GM18868 (cell line): ENCODE results near the gene TCF3.

ENCODE experiments used
- ATAC-seq: cut with Tn5 transposase; IDR thresholded peaks from one replicate; pipeline ENCODE4 v1.9.1; 2021; ENCODE audit warnings: mild to moderate bottlenecking, moderate library complexity; ENCODE audit not compliant: unreplicated experiment

The TCF3 gene

GRCh38 chr19:1590641-1591397, 61.6 kb downstream of the TCF3 start:
- no peak for ATAC-seq

- no peak for ATAC-seq
These were observed 64.5 kb downstream of the TCF3 start for GRCh38 chr19:1587872-1588271.

- no peak for ATAC-seq
These were observed 67.2 kb downstream of the TCF3 start for GRCh38 chr19:1585243-1585580.

GRCh38 chr19:1584500-1585242, 67.7 kb downstream of the TCF3 start:
- ATAC-seq, result no peak

- no peak for ATAC-seq
These were observed 70.2 kb downstream of the TCF3 start for GRCh38 chr19:1582201-1582600.

GRCh38 chr19:1580957-1581356, 71.5 kb downstream of the TCF3 start:
- no peak for ATAC-seq

- ATAC-seq, result no peak
These were observed 72.0 kb downstream of the TCF3 start for GRCh38 chr19:1580382-1580781.

- ATAC-seq, result no peak
These were observed 73.2 kb downstream of the TCF3 start for GRCh38 chr19:1579222-1579621.

- ATAC-seq, result no peak
These were observed 74.3 kb downstream of the TCF3 start for GRCh38 chr19:1577929-1578618.

- no peak for ATAC-seq
These were observed 75.1 kb downstream of the TCF3 start for GRCh38 chr19:1577090-1577928.

- ATAC-seq, result no peak
These were observed 75.9 kb downstream of the TCF3 start for GRCh38 chr19:1576242-1577089.

- ATAC-seq, result no peak
These were observed 76.8 kb downstream of the TCF3 start for GRCh38 chr19:1575323-1576241.

GRCh38 chr19:1574354-1575136, 77.9 kb downstream of the TCF3 start:
- no peak for ATAC-seq

- ATAC-seq, result no peak
These were observed 79.6 kb downstream of the TCF3 start for GRCh38 chr19:1572795-1573194.

- no peak for ATAC-seq
These were observed 81.1 kb downstream of the TCF3 start for GRCh38 chr19:1571358-1571757.

GRCh38 chr19:1570836-1571235, 81.6 kb downstream of the TCF3 start:
- ATAC-seq, result no peak

GRCh38 chr19:1569997-1570396, 82.4 kb downstream of the TCF3 start:
- ATAC-seq, result no peak

GRCh38 chr19:1568320-1569019, 83.9 kb downstream of the TCF3 start, which contains the start of gene MEX3D:
Gene MEX3D, minus strand, starts transcription at chr19:1568325. Its CDS starts 267 bp downstream, at chr19:1568058.
- peak; percentile 70 for ATAC-seq
